ENCODE measurements around the gene MEIS2.

MEIS2 gene

DNA sequence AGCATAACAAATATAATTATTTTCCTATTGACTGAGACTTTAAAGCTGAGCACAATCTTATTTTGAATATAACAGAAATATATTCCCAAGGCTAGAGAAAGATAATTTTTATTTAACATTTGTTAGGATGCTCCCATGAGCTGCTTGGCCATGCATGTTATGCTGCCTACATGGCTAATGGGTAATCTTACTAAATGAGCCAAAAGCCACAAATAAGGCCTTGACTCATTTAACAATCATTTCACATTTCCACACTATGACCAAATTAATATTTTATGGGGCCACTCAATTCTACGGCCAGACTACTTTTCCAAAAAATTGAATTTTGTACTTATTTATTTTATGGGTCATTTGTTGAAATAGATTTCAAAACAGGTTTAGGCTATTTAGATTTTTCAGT lies 141.7 kb downstream of the MEIS2 start:
- Histone ChIP-seq H3K4me2 (ENCODE audit: low read depth, low read length, poor library complexity, severe bottlenecking) (no peak overlapping the region), H4K20me1 (ENCODE audit: insufficient read depth, low read length, poor library complexity, severe bottlenecking) (no peaks in the 10 kb centered on the region), H3K9ac (ENCODE audit: low read depth, low read length, poor library complexity, severe bottlenecking) (no peak overlapping the region), H2AFZ (ENCODE audit: low read length) (no peak overlapping the region), H3K4me3 (ENCODE audit: low read length, poor library complexity, severe bottlenecking) (no peak overlapping the region), H3K9me2 (replicated peaks; ENCODE audit: low read depth, low read length) (no peaks in the 10 kb centered on the region), H3K27me3 (ENCODE audit: insufficient read depth, low read length, poor library complexity, severe bottlenecking) (no peaks in the 10 kb centered on the region), H3K36me3 (ENCODE audit: insufficient read depth, low read length) (no peaks in the 10 kb centered on the region), H3F3A (ENCODE audit: low read depth) (no peaks in the 10 kb centered on the region), H3K4me1 (ENCODE audit: insufficient read depth, low read length, poor library complexity, severe bottlenecking) (no peaks in the 10 kb centered on the region), H3K9me3 (ENCODE audit: insufficient read depth, low read depth, low read length) (no peaks in the 10 kb centered on the region), H3K79me2 (ENCODE audit: insufficient read depth, low read length) (no peaks in the 10 kb centered on the region)
- TF ChIP-seq, protein P1, sequence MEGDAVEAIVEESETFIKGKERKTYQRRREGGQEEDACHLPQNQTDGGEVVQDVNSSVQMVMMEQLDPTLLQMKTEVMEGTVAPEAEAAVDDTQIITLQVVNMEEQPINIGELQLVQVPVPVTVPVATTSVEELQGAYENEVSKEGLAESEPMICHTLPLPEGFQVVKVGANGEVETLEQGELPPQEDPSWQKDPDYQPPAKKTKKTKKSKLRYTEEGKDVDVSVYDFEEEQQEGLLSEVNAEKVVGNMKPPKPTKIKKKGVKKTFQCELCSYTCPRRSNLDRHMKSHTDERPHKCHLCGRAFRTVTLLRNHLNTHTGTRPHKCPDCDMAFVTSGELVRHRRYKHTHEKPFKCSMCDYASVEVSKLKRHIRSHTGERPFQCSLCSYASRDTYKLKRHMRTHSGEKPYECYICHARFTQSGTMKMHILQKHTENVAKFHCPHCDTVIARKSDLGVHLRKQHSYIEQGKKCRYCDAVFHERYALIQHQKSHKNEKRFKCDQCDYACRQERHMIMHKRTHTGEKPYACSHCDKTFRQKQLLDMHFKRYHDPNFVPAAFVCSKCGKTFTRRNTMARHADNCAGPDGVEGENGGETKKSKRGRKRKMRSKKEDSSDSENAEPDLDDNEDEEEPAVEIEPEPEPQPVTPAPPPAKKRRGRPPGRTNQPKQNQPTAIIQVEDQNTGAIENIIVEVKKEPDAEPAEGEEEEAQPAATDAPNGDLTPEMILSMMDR (conservative IDR thresholded peaks at IDR 0.05; ENCODE audit: low read length), result no peak
- no peak for TF ChIP-seq EZH2phosphoT487 (IDR thresholded peaks at IDR 0.05; ENCODE audit: borderline replicate concordance)

DNA sequence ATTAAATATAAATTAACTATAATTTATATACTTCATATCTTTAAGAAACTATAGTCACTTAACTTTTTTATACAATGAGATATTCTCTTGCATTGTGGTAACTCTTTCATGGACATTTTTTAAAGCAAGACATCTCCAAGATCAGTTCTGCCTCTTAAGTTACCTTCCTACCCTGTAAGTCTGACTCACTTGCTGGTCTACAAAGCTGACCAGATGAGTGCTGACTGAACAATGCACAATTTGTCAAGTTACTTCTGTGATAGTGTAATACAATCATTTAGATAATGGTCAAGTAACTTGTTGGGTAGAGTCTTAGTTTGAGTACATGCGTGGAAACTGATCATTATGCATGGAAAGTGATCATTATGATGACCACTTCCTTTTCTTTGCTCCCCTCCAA lies 145.9 kb downstream of the MEIS2 start:
- no peak overlapping the region for H3K4me3 ChIP-seq (ENCODE audit: low read length, poor library complexity, severe bottlenecking)
- H3K9me2 ChIP-seq (replicated peaks; ENCODE audit: low read depth, low read length), result no peaks in the 10 kb centered on the region
- TF ChIP-seq, protein P1 (conservative IDR thresholded peaks at IDR 0.05; ENCODE audit: low read length), result no peak
- TF ChIP-seq EZH2phosphoT487 (IDR thresholded peaks at IDR 0.05; ENCODE audit: borderline replicate concordance), result no peak
- no peaks in the 10 kb centered on the region for H3K27me3 ChIP-seq (ENCODE audit: insufficient read depth, low read length, poor library complexity, severe bottlenecking)
- H2AFZ ChIP-seq (ENCODE audit: low read length), result no peak overlapping the region
- H3F3A ChIP-seq (ENCODE audit: low read depth), result no peaks in the 10 kb centered on the region
- no peaks in the 10 kb centered on the region for H3K36me3 ChIP-seq (ENCODE audit: insufficient read depth, low read length)
- no peaks in the 10 kb centered on the region for H3K9me3 ChIP-seq (ENCODE audit: insufficient read depth, low read depth, low read length)
- no peaks in the 10 kb centered on the region for H3K4me1 ChIP-seq (ENCODE audit: insufficient read depth, low read length, poor library complexity, severe bottlenecking)
- no peaks in the 10 kb centered on the region for H3K79me2 ChIP-seq (ENCODE audit: insufficient read depth, low read length)
- no peak overlapping the region for H3K4me2 ChIP-seq (ENCODE audit: low read depth, low read length, poor library complexity, severe bottlenecking)
- H3K9ac ChIP-seq (ENCODE audit: low read depth, low read length, poor library complexity, severe bottlenecking), result no peak overlapping the region
- no peaks in the 10 kb centered on the region for H4K20me1 ChIP-seq (ENCODE audit: insufficient read depth, low read length, poor library complexity, severe bottlenecking)

DNA sequence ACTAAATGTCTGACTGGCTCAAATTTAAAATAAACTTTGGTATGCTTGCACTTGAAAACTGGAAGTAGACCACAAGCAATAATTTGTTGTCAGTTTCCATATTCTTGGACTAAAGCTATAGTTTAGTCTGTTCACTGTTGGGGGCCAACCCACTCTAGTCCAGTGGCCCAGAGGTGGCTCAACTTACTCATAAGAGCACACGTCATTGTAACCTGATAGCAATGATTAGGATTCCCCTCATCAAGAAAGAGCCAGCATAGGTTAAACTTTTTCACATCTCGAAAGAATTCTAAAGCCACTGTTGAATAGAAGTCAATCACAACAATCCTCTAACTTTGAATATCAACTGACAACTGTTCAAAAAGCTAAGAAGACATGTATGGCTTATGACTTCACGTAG lies 147.0 kb downstream of the MEIS2 start:
- Histone ChIP-seq H3K9me2 (replicated peaks; ENCODE audit: low read depth, low read length) (no peaks in the 10 kb centered on the region), H4K20me1 (ENCODE audit: insufficient read depth, low read length, poor library complexity, severe bottlenecking) (no peaks in the 10 kb centered on the region), H3K9ac (ENCODE audit: low read depth, low read length, poor library complexity, severe bottlenecking) (no peak overlapping the region), H2AFZ (ENCODE audit: low read length) (no peak overlapping the region), H3K4me2 (ENCODE audit: low read depth, low read length, poor library complexity, severe bottlenecking) (no peak overlapping the region), H3K9me3 (ENCODE audit: insufficient read depth, low read depth, low read length) (no peaks in the 10 kb centered on the region), H3K36me3 (ENCODE audit: insufficient read depth, low read length) (no peaks in the 10 kb centered on the region), H3K79me2 (ENCODE audit: insufficient read depth, low read length) (no peaks in the 10 kb centered on the region), H3F3A (ENCODE audit: low read depth) (no peaks in the 10 kb centered on the region), H3K27me3 (ENCODE audit: insufficient read depth, low read length, poor library complexity, severe bottlenecking) (no peaks in the 10 kb centered on the region), H3K4me3 (ENCODE audit: low read length, poor library complexity, severe bottlenecking) (no peak overlapping the region), H3K4me1 (ENCODE audit: insufficient read depth, low read length, poor library complexity, severe bottlenecking) (no peaks in the 10 kb centered on the region)
- TF ChIP-seq, protein P1 (conservative IDR thresholded peaks at IDR 0.05; ENCODE audit: low read length), result no peak
- no peak for TF ChIP-seq EZH2phosphoT487 (IDR thresholded peaks at IDR 0.05; ENCODE audit: borderline replicate concordance)
